Esophagus (tissue), 2 donors: Measurements from ENCODE around the gene ENDOV. TPM values are rescaled to one million over a fixed set of nuclear protein-coding genes. Genes with fewer than 3 reads are reported as not detected.

Experiments used
- H3K27ac ChIP-seq, 2 donors: one replicate each; pipeline ENCODE4 v1.5.1; 2013; ENCODE audit warnings: low read depth in 2 of 2, mild to moderate bottlenecking in 2 of 2, inconsistent platforms in 1 of 2, low read length in 1 of 2, moderate library complexity in 1 of 2
- H3K27me3 ChIP-seq, 2 donors: one replicate each; pipeline ENCODE4 v1.6.1; 2013; ENCODE audit warnings: low read length in 2 of 2, control low read depth in 1 of 2, mild to moderate bottlenecking in 1 of 2; ENCODE audit not compliant: insufficient read depth in 2 of 2, control insufficient read depth in 1 of 2
- H3K36me3 ChIP-seq, 2 donors: one replicate each; pipeline ENCODE4 v1.6.1; 2013; ENCODE audit warnings: low read length in 1 of 2; ENCODE audit not compliant: control insufficient read depth in 2 of 2, insufficient read depth in 2 of 2
- H3K4me1 ChIP-seq, 2 donors: one replicate each; pipeline ENCODE4 v1.6.1; 2013; ENCODE audit warnings: low read length in 1 of 2; ENCODE audit not compliant: control insufficient read depth in 2 of 2, insufficient read depth in 2 of 2
- H3K4me3 ChIP-seq, 2 donors: one replicate each; pipeline ENCODE4 v1.5.1; 2013; ENCODE audit warnings: low read length in 2 of 2, mild to moderate bottlenecking in 2 of 2, low read depth in 1 of 2, moderate library complexity in 1 of 2
- H3K9me3 ChIP-seq, 2 donors: one replicate each; pipeline ENCODE4 v1.6.1; 2013; ENCODE audit warnings: mild to moderate bottlenecking in 2 of 2, low read depth in 1 of 2, low read length in 1 of 2, moderate library complexity in 1 of 2; ENCODE audit not compliant: control insufficient read depth in 2 of 2, insufficient read depth in 1 of 2
- WGBS, 2 donors: extraction: QIAGEN DNeasy Blood & Tissue Kit; methylation state at CpG; one replicate each; pipeline ENCODE4 v1.1.7; 2013; 5-methylcytosine and 5-hydroxymethylcytosine counted together
- polyA plus RNA-seq, 2 donors: library from polyadenylated mRNA; stranded (reverse); fragments of 200-250 nt; gene quantifications; one replicate each; pipeline ENCODE4 v1.2.3, GENCODE V29; 2013
- donor health status: healthy with polysubstance abuse.
- donor health status: Bipolar disorder and iron deficiency.

The ENDOV gene
- polyA plus RNA-seq, 2 donors: 10.8 to 11.9 TPM

DNA sequence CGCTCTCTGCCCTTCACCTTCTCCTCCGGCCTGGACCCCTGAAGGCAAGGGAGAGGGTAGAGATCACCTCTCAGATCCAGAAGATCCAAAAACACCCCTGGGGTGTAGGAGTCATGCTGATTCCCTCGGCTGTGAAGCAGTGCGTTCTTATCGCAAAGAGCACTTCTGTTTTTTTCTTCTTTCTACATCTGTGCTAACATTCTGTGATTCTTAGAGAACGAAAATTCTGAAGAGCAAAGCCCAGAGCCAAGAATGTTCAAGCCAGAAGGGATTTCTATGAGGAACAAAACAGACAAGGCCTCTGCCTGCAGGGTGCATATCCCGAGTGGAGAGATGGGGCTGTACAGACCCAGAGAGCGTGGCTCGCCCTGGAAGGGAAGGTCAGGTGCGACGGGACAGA lies 44.3 kb downstream of the ENDOV start:
- WGBS, 2 donors: 78 to 79% methylated on average over 11 of the region's 11 CpGs
- Histone ChIP-seq H3K27ac (no peak overlapping the region), H3K4me3 (no peak overlapping the region), H3K27me3 (no peaks in the 10 kb centered on the region), H3K36me3 (no peaks in the 10 kb centered on the region), H3K9me3 (no peaks in the 10 kb centered on the region), H3K4me1 (no peaks in the 10 kb centered on the region)

GRCh38 chr17:80460429-80460834 lies 45.5 kb downstream of the ENDOV start:
- no peaks in the 10 kb centered on the region for H3K27me3 ChIP-seq

DNA sequence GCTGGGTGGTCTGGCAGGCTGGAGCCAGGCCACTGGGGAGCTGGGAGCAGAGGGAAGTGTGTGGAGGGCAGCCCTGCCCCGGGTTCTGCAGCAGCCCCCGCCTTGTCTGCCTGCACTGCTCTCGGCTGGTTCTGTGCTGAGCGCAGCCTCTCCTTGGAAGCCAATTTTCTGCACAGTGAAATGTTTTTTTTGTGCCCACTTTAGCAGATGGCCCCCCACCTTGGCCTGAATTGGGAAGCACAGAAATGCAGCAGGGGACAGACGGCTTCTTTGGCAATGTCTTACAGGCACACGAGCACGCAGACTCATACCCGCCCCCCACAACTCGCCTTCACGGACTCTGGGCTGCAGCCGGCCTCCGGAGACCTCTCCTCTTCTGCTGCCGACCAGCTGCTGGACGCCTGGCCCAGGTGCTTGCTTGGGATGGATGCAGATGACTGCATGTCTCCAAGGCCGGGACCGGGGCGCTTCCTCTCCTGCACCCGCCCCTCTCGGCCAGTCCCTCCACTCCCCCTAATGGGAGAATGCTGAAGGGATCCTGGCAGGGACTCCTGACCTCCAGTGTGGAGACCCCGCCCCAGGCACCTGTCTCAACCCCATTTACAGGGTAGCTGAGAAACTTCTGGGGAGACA lies 46.7 kb downstream of the ENDOV start:
- WGBS, 2 donors: 57 to 63% methylated on average over 20 of the region's 20 CpGs
- H3K27ac ChIP-seq: no peak overlapping the region
- H3K27me3 ChIP-seq: no peaks in the 10 kb centered on the region
- H3K4me1 ChIP-seq: no peaks in the 10 kb centered on the region
- no peaks in the 10 kb centered on the region for H3K9me3 ChIP-seq
- H3K36me3 ChIP-seq: no peaks in the 10 kb centered on the region
- no peak overlapping the region for H3K4me3 ChIP-seq

More at GRCh38 chr17:80460429-80460834, 45.5 kb downstream of the ENDOV start:
- 52 to 56% methylated on average over 8 of the region's 8 CpGs for WGBS, 2 donors
- no peak overlapping the region for H3K27ac ChIP-seq
- no peaks in the 10 kb centered on the region for H3K36me3 ChIP-seq
- no peak overlapping the region for H3K4me3 ChIP-seq
- H3K4me1 ChIP-seq: no peaks in the 10 kb centered on the region
- H3K9me3 ChIP-seq: no peaks in the 10 kb centered on the region

DNA sequence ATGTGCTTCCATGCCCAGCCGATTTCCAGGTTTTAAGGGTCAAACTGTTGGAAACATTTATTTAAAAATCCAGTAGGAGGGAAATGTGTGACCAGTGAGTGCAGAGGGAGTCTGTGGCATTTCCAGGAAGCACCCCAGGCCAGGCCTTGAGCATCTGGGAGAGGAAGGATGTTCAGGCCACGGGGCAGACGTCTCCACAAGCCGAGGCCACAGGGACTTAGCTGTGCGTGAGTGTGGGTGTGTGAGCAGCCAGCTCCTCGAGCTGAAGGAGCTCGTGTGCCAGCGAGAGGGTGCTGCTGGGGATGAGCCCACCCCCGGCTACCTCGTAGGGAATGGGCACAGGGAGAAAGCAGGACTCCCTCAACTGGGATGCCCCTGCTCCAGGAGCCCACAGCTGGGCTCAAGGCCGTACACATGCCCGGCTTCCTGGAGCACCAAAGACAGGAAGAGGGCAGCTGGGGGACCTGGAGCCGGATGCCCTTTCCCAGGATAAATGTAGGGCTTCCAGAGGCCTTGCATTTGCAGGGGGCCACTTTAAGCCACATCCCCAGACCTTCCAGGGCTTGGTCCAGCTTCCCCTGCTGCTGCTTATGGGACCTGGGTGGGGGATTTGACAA lies 48.9 kb downstream of the ENDOV start:
- WGBS, 2 donors: 68 to 72% methylated on average over 13 of the region's 13 CpGs
- peaks cover 6 to 7% of the 10 kb centered on the region in 2 donors for H3K27me3 ChIP-seq
- H3K36me3 ChIP-seq: no peaks in the 10 kb centered on the region

GRCh38 chr17:80464486-80464885 lies 49.5 kb downstream of the ENDOV start:
- no peak overlapping the region for H3K4me3 ChIP-seq
- peaks cover 6 to 8% of the 10 kb centered on the region in 2 donors for H3K27me3 ChIP-seq
- H3K4me1 ChIP-seq: no peaks in the 10 kb centered on the region
- no peaks in the 10 kb centered on the region for H3K36me3 ChIP-seq
- no peaks in the 10 kb centered on the region for H3K9me3 ChIP-seq
- no peak overlapping the region for H3K27ac ChIP-seq
- 85 to 90% methylated on average over 8 of the region's 8 CpGs for WGBS, 2 donors

More for the DNA sequence above, 48.9 kb downstream of the ENDOV start:
- Histone ChIP-seq H3K27ac (no peak overlapping the region), H3K4me3 (no peak overlapping the region), H3K4me1 (no peaks in the 10 kb centered on the region), H3K9me3 (no peaks in the 10 kb centered on the region)

- Histone ChIP-seq H3K4me1 (no peaks in the 10 kb centered on the region), H3K36me3 (no peaks in the 10 kb centered on the region), H3K27ac (no peak overlapping the region), H3K27me3 (peaks cover 6 to 13% of the 10 kb centered on the region in 2 donors), H3K9me3 (no peaks in the 10 kb centered on the region), H3K4me3 (no peak overlapping the region)
- 70 to 71% methylated on average over 20 of the region's 20 CpGs for WGBS, 2 donors
These were observed 50.5 kb downstream of the ENDOV start for GRCh38 chr17:80465327-80465974.

- 73 to 78% methylated on average over 15 of the region's 15 CpGs for WGBS, 2 donors
- Histone ChIP-seq H3K9me3 (no peaks in the 10 kb centered on the region), H3K4me3 (no peak overlapping the region), H3K36me3 (no peaks in the 10 kb centered on the region), H3K27me3 (peaks cover 6 to 13% of the 10 kb centered on the region in 2 donors), H3K4me1 (no peaks in the 10 kb centered on the region), H3K27ac (no peak overlapping the region)
These were observed 51.3 kb downstream of the ENDOV start for GRCh38 chr17:80466188-80466705.

DNA sequence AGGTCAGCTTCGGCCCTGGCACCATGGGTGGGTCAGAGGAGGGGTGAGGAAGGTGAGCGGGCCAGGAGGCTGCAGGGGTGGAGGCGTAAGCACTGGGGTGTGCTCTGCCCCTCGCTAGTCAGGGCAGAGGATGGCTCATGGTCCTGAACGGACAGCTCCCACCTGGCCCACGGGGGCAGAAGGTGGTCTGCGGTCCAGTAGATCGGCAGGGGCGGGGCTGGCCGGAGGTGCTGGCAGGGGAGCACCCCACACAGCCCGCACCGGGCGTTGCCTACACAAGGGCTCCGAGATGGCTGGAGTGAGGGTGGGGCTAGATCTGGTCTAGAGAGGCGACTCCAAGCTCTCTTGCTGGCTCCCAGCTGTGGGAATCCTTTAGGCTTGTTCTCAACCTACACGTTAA lies 53.3 kb downstream of the ENDOV start:
- Histone ChIP-seq H3K9me3 (no peaks in the 10 kb centered on the region), H3K4me3 (no peak overlapping the region), H3K27me3 (peaks cover 6 to 13% of the 10 kb centered on the region in 2 donors), H3K36me3 (no peaks in the 10 kb centered on the region), H3K27ac (no peak overlapping the region), H3K4me1 (no peaks in the 10 kb centered on the region)
- whole genome bisulfite sequencing, 2 donors: 12 to 15% methylated on average over 16 of the region's 16 CpGs

GRCh38 chr17:80468781-80469493 lies 54.0 kb downstream of the ENDOV start:
- no peaks in the 10 kb centered on the region for H3K36me3 ChIP-seq
- WGBS, 2 donors: 74 to 75% methylated on average over 28 of the region's 28 CpGs
- no peak overlapping the region for H3K27ac ChIP-seq
- no peak overlapping the region for H3K4me3 ChIP-seq
- H3K9me3 ChIP-seq: no peaks in the 10 kb centered on the region
- no peaks in the 10 kb centered on the region for H3K4me1 ChIP-seq
- H3K27me3 ChIP-seq: peaks cover 6 to 13% of the 10 kb centered on the region in 2 donors
